ENCODE measurements around the gene SLC39A5. TPM values are rescaled to one million over a fixed set of nuclear protein-coding genes. Genes with fewer than 3 reads are reported as not detected.

Gene SLC39A5
- total and polyA plus RNA-seq, 2 of the 8 experiments (the other 6 are each of a cell fraction or from before 2014, with no cell fraction given): 0.27 TPM; not detected in 1

- H2BK120ac ChIP-seq (replicated peaks; ENCODE audit: low read depth, low read length): no peak overlapping the region
- no peak overlapping the region for H2BK5ac ChIP-seq (ENCODE audit: low read depth, low read length)
- H3K56ac ChIP-seq (replicated peaks; ENCODE audit: insufficient read length, low read depth, low read length): no peak overlapping the region
- no peak overlapping the region for H3K23ac ChIP-seq (ENCODE audit: insufficient read length)
- peaks cover 7% of the 10 kb centered on the region; the same call in 1 of the 2 replicates for H3K23me2 ChIP-seq (ENCODE audit: low read depth, low read length)
- peaks cover 8 to 13% (median 11%) of the 10 kb centered on the region in 4 experiments for H3K4me1 ChIP-seq (replicated peaks in 1 of 4; ENCODE audit: control insufficient read depth in 3 of 4, insufficient read depth in 4 of 4, low read length in 3 of 4)
- DNase-seq (ENCODE audit: low read depth in 1 of 2, low spot score in 2 of 2) (no peak), FAIRE-seq (no peak)
- no peak overlapping the region for H4K8ac ChIP-seq (ENCODE audit: extremely low read depth, insufficient read depth, low read length)
- H3K9me3 ChIP-seq (ENCODE audit: insufficient read depth in 2 of 2, low read depth in 1 of 2, low read length in 1 of 2): no peaks in the 10 kb centered on the region
- H3K36me3 ChIP-seq (ENCODE audit: control insufficient read depth in 2 of 4, insufficient read depth in 4 of 4, low read length in 3 of 4): peaks cover 39 to 71% (median 57%) of the 10 kb centered on the region in 4 experiments
- H2BK12ac ChIP-seq (ENCODE audit: low read depth, low read length): no peak overlapping the region
- H4K5ac ChIP-seq (ENCODE audit: insufficient read length, low read depth, low read length): no peak overlapping the region
- no peak overlapping the region for H3K14ac ChIP-seq (ENCODE audit: insufficient read length)
- no peak overlapping the region for H3K4ac ChIP-seq (replicated peaks; ENCODE audit: insufficient read length, low read depth, low read length)
- no peak overlapping the region for H3K4me2 ChIP-seq (ENCODE audit: insufficient read depth in 1 of 2, low read depth in 2 of 2, low read length in 2 of 2)
- H3K79me1 ChIP-seq (ENCODE audit: low read depth, low read length): peaks cover 7% of the 10 kb centered on the region
- peaks cover 0 to 8% of the 10 kb centered on the region in 2 experiments; a peak in 1 of 4 replicates for H3K79me2 ChIP-seq (ENCODE audit: control insufficient read depth in 1 of 2, insufficient read depth in 2 of 2, low read length in 2 of 2)
- no peaks in the 10 kb centered on the region for H3K27me3 ChIP-seq (replicated peaks in 1 of 4; ENCODE audit: control insufficient read depth in 3 of 4, extremely low read depth in 1 of 4, insufficient read depth in 3 of 4, low read length in 3 of 4)
- TF ChIP-seq HDAC2 (IDR thresholded peaks at IDR 0.05; ENCODE audit: borderline replicate concordance in 1 of 2, low read depth in 2 of 2, low read length in 2 of 2) (no peak), FOSL1 (IDR thresholded peaks at IDR 0.05; ENCODE audit: insufficient read depth, low read depth, low read length) (no peak), TBP (IDR thresholded peaks at IDR 0.05; ENCODE audit: low read depth, low read length) (no peak), RAD21 (IDR thresholded peaks at IDR 0.05 in 1 of 2, conservative IDR thresholded peaks at IDR 0.05 in 1 of 2; ENCODE audit: low read depth in 2 of 2, low read length in 2 of 2) (no peak), JUND (IDR thresholded peaks at IDR 0.05; ENCODE audit: low read length) (no peak)
- H2BK15ac ChIP-seq (ENCODE audit: low read length): no peak overlapping the region
- WGBS, 2 experiments (ENCODE audit: extremely low coverage in 1 of 2, insufficient coverage in 1 of 2, insufficient read length in 1 of 2, insufficient replicate concordance in 2 of 2, low coverage in 1 of 2, low lambda C conversion rate in 2 of 2, missing lambda C conversion rate in 1 of 2): 95% methylated on average over 3 of the region's 3 CpGs; no CpG with 5 or more reads in 1 of the 2 experiments
- peaks cover 5 to 10% of the 10 kb centered on the region in 2 experiments for H4K20me1 ChIP-seq (replicated peaks in 1 of 2; ENCODE audit: control insufficient read depth in 1 of 2, insufficient read depth in 2 of 2, low read length in 2 of 2)
- no peak overlapping the region for H2BK20ac ChIP-seq (ENCODE audit: low read length)
- no peak overlapping the region for H2AFZ ChIP-seq (ENCODE audit: low read length)
- ChIA-PET CTCF (ENCODE audit: partially characterized antibody) (interaction anchor here (0.7 to 2.1 kb wide), 6 partner anchors 11 to 48 kb away, joined by 3 to 6 read pairs (median 6); partner anchors contain the start of genes COQ10A and RNF41), POLR2A (ENCODE audit: partially characterized antibody) (interaction anchor here (0.7 to 3.1 kb wide), 8 partner anchors 14 to 225 kb away, joined by 3 to 11 read pairs (median 4); partner anchors contain the start of gene COQ10A)
- no peak overlapping the region for H4K91ac ChIP-seq (replicated peaks; ENCODE audit: insufficient read length, low read length)
- no peak overlapping the region for H3K9ac ChIP-seq (replicated peaks in 1 of 4; ENCODE audit: extremely low read depth in 1 of 4, low read depth in 3 of 4, low read length in 3 of 4)
- H3K27ac ChIP-seq (ENCODE audit: low read depth, low read length): no peak overlapping the region
- H3K4me3 ChIP-seq (ENCODE audit: extremely low read depth in 1 of 4, insufficient read depth in 2 of 4, low read depth in 3 of 4, low read length in 4 of 4): no peak overlapping the region
- H2AK5ac ChIP-seq (ENCODE audit: low read depth, low read length): no peak overlapping the region
- no peak overlapping the region for H3K18ac ChIP-seq (ENCODE audit: extremely low read depth, low read length)
These were observed 22.8 kb downstream of the SLC39A5 start for GRCh38 chr12:56252649-56253048.
